ENCODE data around the gene CAMSAP2. TPM values are rescaled to one million over a fixed set of nuclear protein-coding genes. Genes with fewer than 3 reads are reported as not detected.

Gene CAMSAP2
- total and polyA plus RNA-seq, 5 experiments from 2014 or later = 0.71 to 10.1 (median 2.0) TPM

DNA sequence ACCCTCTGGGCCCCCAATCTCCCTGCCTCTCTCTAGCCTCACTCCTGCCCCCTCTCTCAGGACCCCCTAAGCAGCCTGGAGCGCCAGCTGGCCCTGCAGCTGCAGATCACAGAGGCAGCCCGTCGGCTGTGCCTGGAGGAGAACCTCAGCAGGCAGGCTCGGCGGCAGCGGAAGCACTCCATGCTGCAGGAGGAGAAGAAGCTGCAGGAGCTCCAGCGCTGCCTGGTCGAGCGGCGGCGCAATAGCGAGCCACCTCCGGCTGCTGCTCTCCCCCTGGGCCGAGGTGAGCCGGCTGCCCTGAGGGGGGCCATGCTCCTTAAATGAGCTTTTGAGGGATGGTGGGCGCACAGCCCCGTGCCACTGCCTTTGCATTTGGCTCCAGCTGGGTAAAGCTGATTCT lies 162.2 kb downstream of the CAMSAP2 start:
- ATAC-seq = no peak
- H3K36me3 Mint-ChIP-seq = no peaks in the 10 kb centered on the region
- H3K27ac Mint-ChIP-seq = peak overlapping the region in 1 of 10 donors; percentile 87
- H3K4me3 Mint-ChIP-seq = no peak overlapping the region
- H3K4me1 Mint-ChIP-seq = peaks cover 5 to 8% (median 6%) of the 10 kb centered on the region in 4 donors
- no peak for DNase-seq
- peaks cover 0 to 21% (median 13%) of the 10 kb centered on the region in 5 donors for H3K27me3 Mint-ChIP-seq
- no peaks in the 10 kb centered on the region for H3K9me3 Mint-ChIP-seq
- POLR2A ChIA-PET = no interaction called here

DNA sequence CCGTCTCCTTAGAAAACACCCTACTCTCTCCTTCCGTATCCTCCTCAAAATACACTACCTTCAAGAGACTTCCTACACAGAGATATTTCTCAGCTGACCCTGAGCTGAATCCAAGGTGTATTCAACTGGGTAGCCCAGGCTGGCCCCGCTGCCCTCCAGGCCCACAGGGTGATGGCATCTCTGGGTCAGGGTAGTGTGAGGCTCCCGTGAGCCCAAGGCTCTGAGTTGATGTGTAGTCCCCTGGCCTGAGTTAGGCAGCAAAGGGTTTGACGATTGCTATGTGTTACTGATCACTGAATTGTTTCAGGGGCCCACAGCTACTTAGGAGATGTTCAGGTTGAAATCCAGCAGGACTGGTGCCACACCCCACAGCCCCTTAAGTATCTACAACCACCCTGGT lies 162.7 kb downstream of the CAMSAP2 start:
- peaks cover 0 to 21% (median 13%) of the 10 kb centered on the region in 5 donors for H3K27me3 Mint-ChIP-seq
- H3K4me3 Mint-ChIP-seq = no peak overlapping the region
- no peaks in the 10 kb centered on the region for H3K9me3 Mint-ChIP-seq
- POLR2A ChIA-PET = no interaction called here
- H3K27ac Mint-ChIP-seq = peak overlapping the region in 1 of 10 donors; percentile 87
- ATAC-seq (no peak), DNase-seq (no peak)
- H3K36me3 Mint-ChIP-seq = no peaks in the 10 kb centered on the region
- H3K4me1 Mint-ChIP-seq = peaks cover 5 to 11% (median 8%) of the 10 kb centered on the region in 4 donors

DNA sequence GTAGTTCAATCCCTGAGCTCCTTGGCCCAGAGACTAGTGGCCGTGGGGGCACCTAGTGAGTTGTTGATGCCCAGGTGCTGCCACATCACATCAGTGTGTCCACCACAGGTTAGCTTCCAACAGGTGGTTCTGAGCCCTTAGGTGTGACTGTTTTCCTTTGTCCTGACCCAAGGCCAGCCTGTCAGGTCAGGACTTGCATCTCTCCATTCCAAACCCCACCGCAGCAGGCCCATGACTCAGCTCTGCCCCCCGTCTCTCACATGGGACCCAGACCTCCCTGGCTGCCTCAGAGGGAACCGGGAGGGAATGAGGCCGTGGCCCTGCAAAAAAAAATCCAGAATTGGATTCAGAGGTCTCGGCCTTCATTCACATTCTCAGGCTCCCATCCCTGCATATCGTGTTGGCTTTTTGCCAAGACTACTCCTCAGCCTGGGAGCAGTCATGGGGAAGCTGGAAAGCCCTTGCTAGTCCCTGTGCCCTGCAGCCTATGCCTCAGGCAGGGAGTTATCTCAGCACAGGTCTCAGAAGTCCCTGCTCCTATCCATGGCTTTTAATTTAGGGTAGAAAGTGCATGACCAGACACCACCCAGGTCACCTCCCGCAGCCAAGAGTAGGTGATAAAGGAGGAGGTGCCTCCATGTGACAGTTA lies 163.2 kb downstream of the CAMSAP2 start:
- peak overlapping the region in 1 of 10 donors; percentile 25 for H3K27ac Mint-ChIP-seq
- POLR2A ChIA-PET = no interaction called here
- no peaks in the 10 kb centered on the region for H3K36me3 Mint-ChIP-seq
- no peaks in the 10 kb centered on the region for H3K9me3 Mint-ChIP-seq
- ATAC-seq (no peak), DNase-seq (no peak)
- H3K4me3 Mint-ChIP-seq = no peak overlapping the region
- H3K27me3 Mint-ChIP-seq = peaks cover 0 to 21% (median 13%) of the 10 kb centered on the region in 5 donors
- peaks cover 5 to 14% (median 9%) of the 10 kb centered on the region in 4 donors for H3K4me1 Mint-ChIP-seq

DNA sequence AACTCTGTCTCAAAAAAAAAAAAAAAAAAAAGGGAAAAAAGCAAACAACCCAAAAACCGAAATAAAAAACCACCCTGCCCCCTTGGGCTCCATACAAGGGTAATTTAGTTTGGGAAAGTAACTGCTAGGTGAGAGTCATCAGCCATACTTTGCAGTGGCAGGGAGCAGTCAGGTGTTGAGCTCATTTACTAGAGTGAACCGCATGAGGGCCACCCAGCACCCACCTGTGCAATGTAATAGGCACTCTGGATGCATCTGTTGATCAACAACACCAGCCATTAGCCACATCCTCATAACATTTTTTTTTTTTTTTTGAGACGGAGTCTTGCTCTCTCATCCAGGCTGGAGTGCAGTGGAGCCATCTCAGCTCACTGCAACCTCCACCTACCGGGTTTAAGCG lies 165.1 kb downstream of the CAMSAP2 start:
- no peak overlapping the region for H3K4me3 Mint-ChIP-seq
- H3K9me3 Mint-ChIP-seq = no peaks in the 10 kb centered on the region
- POLR2A ChIA-PET = interaction anchor here (0.7 kb wide), 1 partner anchor 91 kb away, joined by 3 read pairs; no protein-coding TSS in a partner anchor
- peaks cover 6 to 15% (median 14%) of the 10 kb centered on the region in 4 donors for H3K4me1 Mint-ChIP-seq
- peaks cover 0 to 21% (median 6%) of the 10 kb centered on the region in 5 donors for H3K27me3 Mint-ChIP-seq
- no peaks in the 10 kb centered on the region for H3K36me3 Mint-ChIP-seq
- H3K27ac Mint-ChIP-seq = no peak overlapping the region
- no peak for ATAC-seq
- no peak for DNase-seq

DNA sequence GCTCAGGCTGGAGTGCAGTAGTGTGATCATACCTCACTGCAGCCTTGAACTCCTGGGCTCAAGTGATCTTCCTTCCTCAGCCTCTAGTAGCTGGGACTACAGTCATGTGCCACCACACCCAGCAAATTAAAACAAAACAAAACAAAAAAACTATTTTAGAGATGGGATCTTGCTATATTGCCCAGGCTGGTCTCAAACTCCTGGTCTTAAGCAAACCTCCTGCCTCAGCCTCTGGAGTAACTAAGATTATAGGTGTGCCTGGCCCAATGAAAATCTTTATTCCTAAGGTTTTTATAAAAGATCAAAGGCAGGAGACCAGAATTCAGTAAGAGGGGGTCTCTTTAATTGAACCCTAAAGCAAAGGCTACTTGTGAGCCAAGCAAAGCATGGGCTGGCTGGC lies 166.1 kb downstream of the CAMSAP2 start:
- no peak overlapping the region for H3K4me3 Mint-ChIP-seq
- POLR2A ChIA-PET = no interaction called here

DNA sequence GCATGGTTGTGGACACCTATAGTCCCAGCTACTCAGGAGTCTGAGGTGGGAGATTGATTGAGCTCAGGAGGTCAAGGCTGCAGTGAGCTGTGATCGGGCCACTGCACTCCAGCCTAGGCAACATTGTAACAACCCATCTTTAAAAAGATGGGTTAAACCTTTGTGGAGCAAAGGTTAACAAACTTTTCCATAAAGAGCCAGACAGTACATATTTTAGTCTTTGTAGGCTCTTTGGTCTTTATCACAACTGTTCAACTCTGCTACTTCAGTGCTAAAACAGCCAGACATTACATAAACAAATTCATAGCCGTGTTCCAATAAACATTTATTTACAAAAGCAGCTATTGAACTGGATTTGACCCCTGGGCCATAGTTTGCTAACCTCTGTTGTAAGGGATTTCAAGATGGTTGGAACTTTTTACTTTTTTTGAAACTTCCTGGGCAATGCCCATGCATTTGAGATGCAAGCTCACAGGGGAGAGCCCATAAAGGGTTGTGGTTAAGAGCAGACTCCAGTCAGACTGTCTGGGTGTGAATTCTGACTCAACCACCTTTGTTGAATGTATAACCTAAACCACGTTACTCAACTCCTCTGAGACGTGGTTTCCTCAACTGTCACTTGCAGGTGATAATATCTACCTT lies 166.8 kb downstream of the CAMSAP2 start:
- no peaks in the 10 kb centered on the region for H3K36me3 Mint-ChIP-seq
- H3K9me3 Mint-ChIP-seq = no peaks in the 10 kb centered on the region
- DNase-seq (peak in 4 of 10 donors; percentile 12 to 40 (median 21)), ATAC-seq (peak; percentile 86 to 92)
- H3K4me3 Mint-ChIP-seq = no peak overlapping the region
- POLR2A ChIA-PET = interaction anchor here (0.5 kb wide), 1 partner anchor 188 kb away, joined by 3 read pairs; no protein-coding TSS in a partner anchor
- peak overlapping the region in 1 of 10 donors; percentile 24 for H3K27ac Mint-ChIP-seq
- H3K4me1 Mint-ChIP-seq = peaks cover 4 to 15% (median 11%) of the 10 kb centered on the region in 4 donors
- peaks cover 0 to 10% (median 5%) of the 10 kb centered on the region in 5 donors for H3K27me3 Mint-ChIP-seq

More for the DNA sequence above, 166.1 kb downstream of the CAMSAP2 start:
- Mint-ChIP-seq H3K4me1 (peaks cover 4 to 15% (median 12%) of the 10 kb centered on the region in 4 donors), H3K36me3 (no peaks in the 10 kb centered on the region), H3K9me3 (no peaks in the 10 kb centered on the region), H3K27ac (no peak overlapping the region), H3K27me3 (peaks cover 0 to 14% (median 5%) of the 10 kb centered on the region in 5 donors)
- no peak for ATAC-seq
- no peak for DNase-seq

DNA sequence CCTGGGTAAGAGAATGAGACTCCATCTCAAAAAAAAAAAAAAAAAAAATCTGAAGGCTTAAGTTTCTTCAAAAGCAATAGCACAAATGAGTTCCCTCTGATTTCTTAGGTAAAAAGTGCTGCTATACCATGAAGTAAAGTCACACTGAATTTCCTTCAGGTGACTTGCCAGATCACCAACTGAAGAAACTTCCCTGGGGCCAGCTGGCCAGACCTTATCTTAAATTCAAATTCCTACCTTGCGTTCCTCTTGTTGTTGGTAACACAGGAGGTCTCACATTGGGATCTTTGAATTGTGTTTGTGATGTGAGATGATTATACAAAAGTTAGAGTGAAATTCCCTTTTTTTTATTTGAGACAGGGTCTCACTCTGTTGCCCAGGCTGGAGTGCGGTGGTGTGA lies 167.8 kb downstream of the CAMSAP2 start:
- DNase-seq = no peak
- no peak for ATAC-seq
- H3K4me1 Mint-ChIP-seq = peaks cover 4 to 15% (median 11%) of the 10 kb centered on the region in 4 donors
- POLR2A ChIA-PET = no interaction called here
- H3K36me3 Mint-ChIP-seq = no peaks in the 10 kb centered on the region
- no peak overlapping the region for H3K4me3 Mint-ChIP-seq
- H3K27me3 Mint-ChIP-seq = peaks cover 0 to 5% (median 2%) of the 10 kb centered on the region in 5 donors
- no peaks in the 10 kb centered on the region for H3K9me3 Mint-ChIP-seq
- no peak overlapping the region for H3K27ac Mint-ChIP-seq

DNA sequence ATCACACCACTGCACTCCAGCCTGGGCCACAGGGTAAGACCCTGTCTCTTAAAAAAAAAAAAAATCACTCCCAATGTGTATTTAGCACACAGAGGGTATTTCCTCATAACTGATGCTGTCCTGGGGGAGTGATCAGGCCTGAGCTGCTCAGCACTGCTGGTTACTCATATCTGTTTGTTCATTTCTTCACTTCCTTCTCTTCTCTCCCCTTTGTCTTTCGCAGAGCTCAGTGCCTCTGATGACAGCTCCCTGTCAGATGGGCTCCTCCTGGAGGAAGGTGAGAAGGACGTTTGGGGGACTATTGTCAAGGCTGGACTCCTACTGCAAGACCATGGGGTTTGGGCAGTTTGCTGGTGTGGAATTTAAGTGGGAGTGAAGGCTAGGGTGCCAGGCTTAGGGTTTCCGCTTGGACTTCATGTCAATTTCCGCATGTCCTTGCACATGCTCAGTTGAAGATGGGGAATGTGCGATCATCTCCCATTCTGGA lies 169.0 kb downstream of the CAMSAP2 start:
- H3K9me3 Mint-ChIP-seq = no peaks in the 10 kb centered on the region
- H3K4me3 Mint-ChIP-seq = no peak overlapping the region
- no peak for DNase-seq
- no peak for ATAC-seq
- no peaks in the 10 kb centered on the region for H3K36me3 Mint-ChIP-seq
- POLR2A ChIA-PET = no interaction called here
- H3K4me1 Mint-ChIP-seq = peaks cover 4 to 15% (median 11%) of the 10 kb centered on the region in 4 donors
- H3K27me3 Mint-ChIP-seq = peaks cover 0 to 5% (median 0%) of the 10 kb centered on the region in 5 donors
- H3K27ac Mint-ChIP-seq = peak overlapping the region in 1 of 10 donors; percentile 75

DNA sequence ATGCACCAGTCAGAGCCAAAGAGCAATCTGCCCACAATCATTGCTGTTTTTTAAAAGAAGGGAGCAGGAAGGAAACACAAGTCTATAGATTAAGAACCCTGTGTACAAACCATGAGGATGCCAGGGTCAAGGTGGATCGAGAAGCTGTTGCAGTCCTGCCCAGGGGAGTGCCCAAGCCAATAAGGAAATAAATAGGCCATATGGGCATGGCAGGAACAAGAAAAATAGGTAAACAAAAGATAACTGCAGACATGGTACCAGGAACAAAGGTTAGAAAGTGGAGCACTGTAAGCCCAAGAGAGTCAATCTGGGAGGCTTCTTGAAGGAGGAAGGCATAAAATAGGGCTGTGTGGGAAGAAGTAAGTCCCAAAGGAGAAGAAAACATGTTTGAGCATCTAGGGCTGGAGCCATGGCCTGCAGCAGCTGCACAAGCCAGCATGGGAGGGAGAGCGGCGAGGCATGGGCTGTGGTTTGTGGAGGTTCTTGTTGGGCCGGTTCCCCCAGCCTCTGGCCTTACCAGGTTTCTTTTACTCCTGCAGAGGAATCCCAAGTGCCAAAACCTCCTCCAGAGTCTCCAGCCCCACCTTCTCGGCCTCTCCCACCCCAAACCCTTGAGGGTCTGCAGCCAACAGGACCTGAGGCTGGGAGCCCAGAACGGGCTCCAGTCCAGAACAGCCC lies 169.6 kb downstream of the CAMSAP2 start:
- Mint-ChIP-seq H3K36me3 (no peaks in the 10 kb centered on the region), H3K4me1 (peaks cover 4 to 15% (median 11%) of the 10 kb centered on the region in 4 donors), H3K4me3 (no peak overlapping the region), H3K27me3 (peaks cover 0 to 5% (median 0%) of the 10 kb centered on the region in 5 donors), H3K9me3 (no peaks in the 10 kb centered on the region), H3K27ac (no peak overlapping the region)
- DNase-seq (no peak), ATAC-seq (no peak)
- POLR2A ChIA-PET = no interaction called here

DNA sequence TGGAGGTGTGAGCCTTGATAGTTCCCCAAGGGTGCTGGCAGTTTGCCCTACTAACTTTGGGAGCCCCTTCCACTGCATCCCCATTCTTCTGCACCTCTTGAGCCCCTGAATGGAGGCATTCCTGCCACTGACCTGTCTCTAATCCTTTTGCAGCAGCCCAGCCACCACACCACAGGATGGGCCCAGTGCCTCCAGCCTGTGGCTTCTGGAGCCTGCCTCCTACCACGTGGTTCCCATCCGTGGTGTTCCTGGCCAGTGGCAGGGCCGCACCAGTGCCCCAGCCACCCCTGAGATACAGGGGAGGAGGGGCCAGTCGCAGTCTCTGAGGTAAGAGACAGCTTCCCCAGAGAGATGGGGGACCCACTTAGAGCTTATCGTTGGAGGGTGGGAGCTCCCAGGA lies 170.4 kb downstream of the CAMSAP2 start:
- Mint-ChIP-seq H3K9me3 (no peaks in the 10 kb centered on the region), H3K27me3 (peaks cover 0 to 5% (median 0%) of the 10 kb centered on the region in 5 donors), H3K36me3 (no peaks in the 10 kb centered on the region), H3K4me3 (no peak overlapping the region), H3K27ac (no peak overlapping the region), H3K4me1 (peaks cover 4 to 15% (median 11%) of the 10 kb centered on the region in 4 donors)
- DNase-seq (no peak), ATAC-seq (no peak)
- POLR2A ChIA-PET = no interaction called here

DNA sequence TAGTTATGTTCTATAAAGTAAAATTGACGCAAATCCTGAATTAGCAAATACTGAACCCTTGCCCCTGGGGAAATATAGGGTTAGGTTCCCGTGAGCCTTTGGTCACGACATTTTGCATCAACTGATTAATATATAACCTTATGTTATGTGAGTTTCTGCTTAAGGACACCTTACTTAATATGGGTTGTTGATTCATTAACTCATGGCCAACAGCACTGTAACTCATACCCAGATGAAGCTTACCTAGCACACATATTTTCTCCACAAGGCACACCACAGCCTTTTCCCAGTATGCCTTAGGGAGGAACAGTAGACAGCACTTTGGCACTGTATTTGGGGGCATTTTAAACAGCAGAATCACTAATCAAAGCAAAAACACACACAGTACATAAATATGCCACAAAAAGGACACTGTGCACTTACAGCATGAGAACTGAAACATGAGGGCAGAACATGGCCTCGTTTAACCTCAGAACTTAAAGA lies 171.1 kb downstream of the CAMSAP2 start:
- no peaks in the 10 kb centered on the region for H3K9me3 Mint-ChIP-seq
- peaks cover 0 to 5% (median 0%) of the 10 kb centered on the region in 5 donors for H3K27me3 Mint-ChIP-seq
- no peak overlapping the region for H3K27ac Mint-ChIP-seq
- H3K36me3 Mint-ChIP-seq = no peaks in the 10 kb centered on the region
- H3K4me3 Mint-ChIP-seq = no peak overlapping the region
- DNase-seq (no peak), ATAC-seq (no peak)
- POLR2A ChIA-PET = no interaction called here
- H3K4me1 Mint-ChIP-seq = peaks cover 4 to 15% (median 11%) of the 10 kb centered on the region in 4 donors
